ENCODE results near the gene AIF1.

Gene AIF1

GRCh38 chr6:31665501-31666336, 50.7 kb downstream of the AIF1 start, which contains the start of gene CSNK2B:
CSNK2B (plus strand) TSS chr6:31666080; CDS start chr6:31666832, 752 bp downstream.
- DNase-seq = peak; percentile 97

DNA sequence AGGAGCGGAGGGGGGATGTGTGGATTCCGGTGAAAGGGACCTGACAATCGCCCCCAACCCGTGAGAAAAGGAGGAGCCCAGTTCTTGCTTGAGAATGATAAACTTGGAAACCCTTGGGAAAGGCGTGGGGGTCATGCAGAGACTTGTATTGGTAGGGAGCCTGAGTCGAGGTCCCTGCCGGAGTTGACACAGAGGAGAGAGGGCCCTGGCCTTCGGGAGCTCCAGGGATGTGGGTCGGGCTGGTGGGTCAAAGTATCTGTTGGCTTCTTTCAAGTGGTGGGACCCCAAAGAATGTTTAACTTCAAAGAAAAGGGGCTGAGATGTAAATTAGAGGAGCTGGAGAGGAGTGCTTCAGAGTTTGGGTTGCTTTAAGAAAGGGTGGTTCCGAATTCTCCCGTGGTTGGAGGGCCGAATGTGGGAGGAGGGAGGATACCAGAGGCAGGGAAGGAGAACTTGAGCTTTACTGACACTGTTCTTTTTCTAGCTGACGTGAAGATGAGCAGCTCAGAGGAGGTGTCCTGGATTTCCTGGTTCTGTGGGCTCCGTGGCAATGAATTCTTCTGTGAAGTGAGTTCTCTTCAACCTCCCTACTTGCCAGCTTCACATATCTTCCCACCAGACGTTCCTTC, 51.4 kb downstream of the AIF1 start:
- DNase-seq = no peak
